ENCODE results near the gene DDI1.

Gene DDI1

DNA sequence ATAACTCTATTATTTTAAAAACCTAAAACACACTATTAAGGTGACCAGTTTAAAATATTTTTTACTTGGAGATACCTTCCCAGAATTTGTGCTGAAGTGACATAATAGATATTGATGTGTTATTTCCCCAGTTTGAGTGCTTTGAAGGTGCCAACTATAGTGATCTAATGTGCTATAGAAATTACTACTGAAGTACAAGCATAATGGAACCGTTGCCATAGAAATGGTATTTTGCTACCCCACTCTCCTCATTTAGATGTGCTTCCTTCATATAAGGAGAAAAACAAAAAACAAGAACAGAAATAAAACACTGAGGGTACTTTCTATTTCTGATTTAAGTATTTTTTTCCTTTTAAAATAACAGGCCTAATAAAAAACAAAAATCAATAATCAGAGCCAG lies 19.2 kb downstream of the DDI1 start:
- DNase-seq = no peak
- Histone ChIP-seq H3K27ac (ENCODE audit: insufficient read depth, low read length, poor library complexity, severe bottlenecking) (no peak overlapping the region), H3K27me3 (replicated peaks; ENCODE audit: control insufficient read depth, insufficient read depth, low read length, poor library complexity, severe bottlenecking) (no peaks in the 10 kb centered on the region), H3K4me1 (ENCODE audit: control insufficient read depth, insufficient read depth, low read length, poor library complexity, severe bottlenecking) (no peaks in the 10 kb centered on the region), H3K9me3 (ENCODE audit: control insufficient read depth, low read length) (no peaks in the 10 kb centered on the region), H3K36me3 (ENCODE audit: control insufficient read depth, insufficient read depth, low read length) (no peaks in the 10 kb centered on the region), H3K4me3 (ENCODE audit: insufficient read depth, low read depth, low read length, poor library complexity, severe bottlenecking) (no peak overlapping the region)

DNA sequence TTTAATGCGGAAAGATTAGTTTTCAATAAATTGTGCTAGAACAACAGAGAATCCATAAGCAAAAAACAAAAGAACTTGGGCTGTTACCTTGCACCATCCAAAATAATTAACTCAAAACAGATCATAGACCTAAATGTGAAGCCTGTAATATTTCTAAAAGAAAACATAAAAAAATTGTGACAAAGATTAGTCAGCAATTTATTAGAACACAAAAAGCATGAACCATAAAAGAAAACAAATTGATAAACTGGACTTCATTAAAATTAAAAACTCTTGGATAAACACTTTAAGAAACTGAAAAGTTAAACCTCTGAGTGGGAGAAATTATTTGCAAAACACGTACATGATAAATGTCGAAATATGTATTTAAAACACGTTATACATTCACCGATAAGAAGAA lies 21.5 kb downstream of the DDI1 start:
- no peak overlapping the region for H3K4me3 ChIP-seq (ENCODE audit: insufficient read depth, low read depth, low read length, poor library complexity, severe bottlenecking)
- H3K27ac ChIP-seq (ENCODE audit: insufficient read depth, low read length, poor library complexity, severe bottlenecking) = no peak overlapping the region
- no peaks in the 10 kb centered on the region for H3K4me1 ChIP-seq (ENCODE audit: control insufficient read depth, insufficient read depth, low read length, poor library complexity, severe bottlenecking)
- no peaks in the 10 kb centered on the region for H3K36me3 ChIP-seq (ENCODE audit: control insufficient read depth, insufficient read depth, low read length)
- no peak for DNase-seq
- H3K27me3 ChIP-seq (replicated peaks; ENCODE audit: control insufficient read depth, insufficient read depth, low read length, poor library complexity, severe bottlenecking) = no peaks in the 10 kb centered on the region
- no peaks in the 10 kb centered on the region for H3K9me3 ChIP-seq (ENCODE audit: control insufficient read depth, low read length)

DNA sequence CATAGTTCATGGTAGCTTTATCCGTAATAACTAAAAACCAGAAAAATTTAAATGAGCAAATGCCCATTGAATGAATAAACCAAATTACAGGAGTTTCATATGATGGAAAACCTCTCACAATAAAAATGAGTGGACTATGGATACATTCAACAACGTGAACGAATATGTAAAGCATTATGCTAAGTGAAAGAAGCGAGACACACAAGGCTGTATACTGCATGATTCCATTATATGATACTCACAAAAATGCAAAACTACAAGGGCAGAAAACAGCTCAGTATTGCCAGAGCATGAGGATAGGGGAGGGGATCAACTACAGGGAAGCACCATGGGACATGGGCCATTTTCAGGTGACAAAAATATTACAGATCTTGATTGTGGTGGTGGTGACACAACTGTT lies 22.2 kb downstream of the DDI1 start:
- H3K9me3 ChIP-seq (ENCODE audit: control insufficient read depth, low read length) = no peaks in the 10 kb centered on the region
- no peak for DNase-seq
- H3K4me1 ChIP-seq (ENCODE audit: control insufficient read depth, insufficient read depth, low read length, poor library complexity, severe bottlenecking) = no peaks in the 10 kb centered on the region
- H3K4me3 ChIP-seq (ENCODE audit: insufficient read depth, low read depth, low read length, poor library complexity, severe bottlenecking) = no peak overlapping the region
- H3K27me3 ChIP-seq (replicated peaks; ENCODE audit: control insufficient read depth, insufficient read depth, low read length, poor library complexity, severe bottlenecking) = no peaks in the 10 kb centered on the region
- no peak overlapping the region for H3K27ac ChIP-seq (ENCODE audit: insufficient read depth, low read length, poor library complexity, severe bottlenecking)
- H3K36me3 ChIP-seq (ENCODE audit: control insufficient read depth, insufficient read depth, low read length) = no peaks in the 10 kb centered on the region

DNA sequence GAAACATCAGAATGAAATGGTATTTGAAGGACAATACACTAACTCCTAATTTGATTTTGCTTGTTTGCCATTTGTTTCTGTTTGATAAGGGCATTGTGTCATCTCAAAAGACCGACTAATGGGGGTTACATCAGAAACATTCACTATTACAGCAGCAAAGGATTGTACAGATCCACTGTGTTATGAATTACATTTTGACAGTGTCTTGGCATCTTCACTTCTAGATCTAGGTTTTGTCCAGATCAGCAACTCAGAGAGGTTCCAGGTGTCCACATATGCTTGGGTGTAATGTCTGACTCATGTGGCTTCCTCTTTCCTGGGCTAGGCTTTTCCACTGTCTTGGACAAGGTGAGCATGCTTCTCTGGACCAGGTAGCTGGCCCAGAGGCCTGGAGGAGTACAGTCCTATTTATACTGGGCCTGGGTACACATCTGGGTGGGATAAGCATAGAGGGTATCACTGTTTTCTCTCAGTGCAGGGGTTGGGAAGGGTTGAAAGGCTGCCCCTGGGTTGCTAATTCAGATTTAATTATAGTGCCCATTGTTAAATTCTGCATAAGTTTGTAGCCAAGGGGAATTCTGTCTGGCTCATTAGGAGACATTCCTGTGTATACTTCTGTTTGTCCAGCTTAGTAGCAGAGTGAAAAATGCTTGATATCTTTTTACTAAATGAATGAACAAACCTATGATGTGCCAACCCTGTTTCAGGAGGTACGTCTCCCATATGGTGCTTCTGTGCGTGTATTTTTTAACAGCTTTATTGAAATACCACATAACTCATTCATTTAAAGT lies 23.8 kb downstream of the DDI1 start:
- no peaks in the 10 kb centered on the region for H3K4me1 ChIP-seq (ENCODE audit: control insufficient read depth, insufficient read depth, low read length, poor library complexity, severe bottlenecking)
- H3K27ac ChIP-seq (ENCODE audit: insufficient read depth, low read length, poor library complexity, severe bottlenecking) = no peak overlapping the region
- no peaks in the 10 kb centered on the region for H3K27me3 ChIP-seq (replicated peaks; ENCODE audit: control insufficient read depth, insufficient read depth, low read length, poor library complexity, severe bottlenecking)
- DNase-seq = no peak
- H3K4me3 ChIP-seq (ENCODE audit: insufficient read depth, low read depth, low read length, poor library complexity, severe bottlenecking) = no peak overlapping the region
- no peaks in the 10 kb centered on the region for H3K36me3 ChIP-seq (ENCODE audit: control insufficient read depth, insufficient read depth, low read length)
- H3K9me3 ChIP-seq (ENCODE audit: control insufficient read depth, low read length) = no peaks in the 10 kb centered on the region

DNA sequence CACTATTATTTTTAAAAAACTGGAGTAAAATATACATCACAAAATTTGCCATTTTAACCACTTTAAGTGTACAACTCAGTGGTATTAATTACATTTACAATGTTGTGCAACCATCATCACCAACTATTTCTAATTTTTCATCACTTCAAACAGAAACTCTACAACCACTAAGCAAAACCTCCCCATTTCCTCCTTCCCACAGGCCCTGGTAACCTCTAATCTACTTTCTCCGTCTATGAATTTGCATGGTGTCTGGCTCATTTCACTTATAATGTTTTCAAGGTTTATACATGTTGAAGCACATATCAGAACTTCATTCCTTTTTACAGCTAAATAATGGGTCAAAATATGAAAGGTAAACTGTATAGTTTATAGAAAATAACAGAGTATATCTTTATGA lies 24.4 kb downstream of the DDI1 start:
- Histone ChIP-seq H3K4me1 (ENCODE audit: control insufficient read depth, insufficient read depth, low read length, poor library complexity, severe bottlenecking) (no peaks in the 10 kb centered on the region), H3K4me3 (ENCODE audit: insufficient read depth, low read depth, low read length, poor library complexity, severe bottlenecking) (no peak overlapping the region), H3K36me3 (ENCODE audit: control insufficient read depth, insufficient read depth, low read length) (no peaks in the 10 kb centered on the region), H3K9me3 (ENCODE audit: control insufficient read depth, low read length) (no peaks in the 10 kb centered on the region), H3K27ac (ENCODE audit: insufficient read depth, low read length, poor library complexity, severe bottlenecking) (no peak overlapping the region), H3K27me3 (replicated peaks; ENCODE audit: control insufficient read depth, insufficient read depth, low read length, poor library complexity, severe bottlenecking) (no peaks in the 10 kb centered on the region)
- no peak for DNase-seq

DNA sequence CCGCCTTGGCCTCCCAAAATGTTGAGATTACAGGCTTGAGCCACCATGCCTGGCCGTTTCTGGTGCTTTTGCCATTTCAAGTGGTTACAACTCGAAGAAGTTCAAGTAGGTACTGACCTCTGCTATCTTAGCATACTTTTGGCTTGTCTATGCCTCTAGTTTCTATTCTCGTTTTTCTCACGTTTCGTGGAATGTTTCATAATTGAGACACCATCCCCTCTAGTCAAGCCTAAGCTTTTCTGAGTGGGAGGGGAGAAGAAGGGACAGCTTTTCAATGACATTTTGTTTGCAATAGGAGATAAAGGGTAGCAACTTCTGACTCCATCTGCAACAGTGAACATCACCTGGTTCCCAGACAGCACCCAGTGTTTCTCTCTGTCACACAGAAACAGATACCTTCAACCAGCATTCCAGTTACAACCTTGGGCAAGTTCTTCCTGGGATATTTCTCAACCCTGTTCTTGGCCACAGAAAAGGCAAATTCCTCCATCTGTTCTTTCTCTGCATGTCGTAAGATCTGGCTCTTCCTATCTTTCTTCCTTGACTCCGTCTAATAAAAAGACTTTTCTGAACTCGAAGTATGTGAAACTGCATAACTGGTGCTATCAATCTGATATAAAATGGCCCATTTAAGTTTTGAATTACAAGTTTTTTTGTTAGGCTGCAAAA lies 25.5 kb downstream of the DDI1 start:
- H3K4me1 ChIP-seq (ENCODE audit: control insufficient read depth, insufficient read depth, low read length, poor library complexity, severe bottlenecking) = no peaks in the 10 kb centered on the region
- DNase-seq = no peak
- H3K27me3 ChIP-seq (replicated peaks; ENCODE audit: control insufficient read depth, insufficient read depth, low read length, poor library complexity, severe bottlenecking) = no peaks in the 10 kb centered on the region
- no peak overlapping the region for H3K27ac ChIP-seq (ENCODE audit: insufficient read depth, low read length, poor library complexity, severe bottlenecking)
- H3K36me3 ChIP-seq (ENCODE audit: control insufficient read depth, insufficient read depth, low read length) = no peaks in the 10 kb centered on the region
- no peaks in the 10 kb centered on the region for H3K9me3 ChIP-seq (ENCODE audit: control insufficient read depth, low read length)
- H3K4me3 ChIP-seq (ENCODE audit: insufficient read depth, low read depth, low read length, poor library complexity, severe bottlenecking) = no peak overlapping the region

DNA sequence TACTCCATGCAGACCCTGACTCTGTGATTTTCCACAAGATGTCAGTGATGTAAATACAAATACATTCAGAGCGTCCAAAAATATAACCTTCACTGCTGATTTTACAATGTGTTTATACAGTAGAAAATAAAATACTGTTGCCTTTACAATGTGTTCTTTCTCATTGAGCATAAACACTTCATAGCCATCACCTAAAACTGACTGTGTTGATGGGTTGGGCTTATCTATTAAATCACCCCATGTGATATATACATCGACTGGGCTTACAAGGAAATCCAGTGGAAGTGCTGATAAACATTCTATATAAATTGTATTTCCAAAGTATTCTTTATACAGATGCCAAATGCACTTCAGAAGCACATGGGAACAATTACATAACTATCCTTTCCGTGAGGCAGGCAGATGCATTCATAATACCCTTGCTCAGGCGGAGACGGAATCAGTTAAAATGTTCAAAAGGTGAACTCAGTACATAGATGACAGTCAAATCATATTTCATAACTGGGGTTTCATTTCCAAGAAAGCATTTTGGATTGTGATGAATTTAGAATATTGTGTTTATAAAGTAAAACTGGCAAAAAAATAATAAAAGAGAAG lies 27.7 kb downstream of the DDI1 start:
- no peaks in the 10 kb centered on the region for H3K36me3 ChIP-seq (ENCODE audit: control insufficient read depth, insufficient read depth, low read length)
- H3K4me3 ChIP-seq (ENCODE audit: insufficient read depth, low read depth, low read length, poor library complexity, severe bottlenecking) = no peak overlapping the region
- H3K27me3 ChIP-seq (replicated peaks; ENCODE audit: control insufficient read depth, insufficient read depth, low read length, poor library complexity, severe bottlenecking) = no peaks in the 10 kb centered on the region
- H3K27ac ChIP-seq (ENCODE audit: insufficient read depth, low read length, poor library complexity, severe bottlenecking) = no peak overlapping the region
- H3K4me1 ChIP-seq (ENCODE audit: control insufficient read depth, insufficient read depth, low read length, poor library complexity, severe bottlenecking) = no peaks in the 10 kb centered on the region
- no peaks in the 10 kb centered on the region for H3K9me3 ChIP-seq (ENCODE audit: control insufficient read depth, low read length)
- no peak for DNase-seq

DNA sequence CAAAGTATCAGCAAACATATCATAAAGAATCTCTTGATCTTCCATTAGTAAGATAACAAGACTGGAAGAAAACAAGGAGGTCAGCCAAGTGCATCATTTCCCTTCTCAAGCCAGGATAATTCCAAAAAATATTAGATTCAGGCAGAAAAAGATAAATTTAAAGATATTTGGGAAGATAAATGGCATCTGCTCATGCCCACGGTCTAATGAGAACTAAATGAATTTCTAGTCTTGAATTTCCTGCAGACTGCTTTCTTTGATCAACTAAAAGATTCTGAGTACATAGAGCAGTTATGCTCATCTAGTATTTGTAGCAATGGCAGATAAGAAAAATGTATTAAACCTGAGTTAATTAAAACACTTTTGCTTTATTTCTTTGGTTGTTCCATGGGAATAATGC lies 31.1 kb downstream of the DDI1 start:
- Histone ChIP-seq H3K9me3 (ENCODE audit: control insufficient read depth, low read length) (no peaks in the 10 kb centered on the region), H3K27ac (ENCODE audit: insufficient read depth, low read length, poor library complexity, severe bottlenecking) (no peak overlapping the region), H3K36me3 (ENCODE audit: control insufficient read depth, insufficient read depth, low read length) (no peaks in the 10 kb centered on the region), H3K4me1 (ENCODE audit: control insufficient read depth, insufficient read depth, low read length, poor library complexity, severe bottlenecking) (no peaks in the 10 kb centered on the region), H3K27me3 (replicated peaks; ENCODE audit: control insufficient read depth, insufficient read depth, low read length, poor library complexity, severe bottlenecking) (no peaks in the 10 kb centered on the region), H3K4me3 (ENCODE audit: insufficient read depth, low read depth, low read length, poor library complexity, severe bottlenecking) (no peak overlapping the region)
- DNase-seq = no peak

DNA sequence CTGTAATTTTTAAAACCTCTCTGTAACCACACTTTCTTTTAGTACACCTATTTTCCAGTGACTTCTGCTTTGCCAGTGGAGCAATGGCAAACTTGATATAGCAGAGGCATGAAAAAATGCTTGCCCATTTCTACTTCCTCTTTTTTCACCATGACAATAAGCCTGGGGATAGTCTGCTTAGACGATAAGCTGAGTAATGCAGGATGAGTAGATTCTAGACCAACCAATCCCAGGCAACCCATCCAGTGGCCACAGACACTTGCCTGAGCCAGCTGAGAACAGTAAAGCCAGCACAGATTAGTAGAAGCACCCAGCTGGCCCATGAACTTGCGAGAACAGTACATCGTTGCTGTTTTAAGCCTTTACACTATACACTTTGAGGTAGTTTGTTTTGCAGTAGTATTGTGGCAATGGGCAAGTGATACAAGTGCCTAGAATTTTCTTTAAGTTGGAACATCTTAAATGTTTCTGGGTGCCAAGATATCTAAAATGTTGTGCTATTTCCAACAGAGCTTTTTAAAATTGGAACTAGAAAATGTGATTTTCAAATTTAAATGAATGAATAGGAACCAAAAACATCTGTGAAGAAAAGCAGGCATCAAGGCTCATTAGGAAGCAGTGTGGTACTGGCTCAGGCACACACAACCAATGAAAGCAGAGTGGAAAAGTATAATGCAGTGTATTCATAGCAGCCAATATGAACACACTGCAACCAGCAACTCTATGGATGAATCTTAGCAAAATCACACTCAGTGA lies 37.7 kb downstream of the DDI1 start:
- Histone ChIP-seq H3K27ac (ENCODE audit: insufficient read depth, low read length, poor library complexity, severe bottlenecking) (no peak overlapping the region), H3K4me1 (ENCODE audit: control insufficient read depth, insufficient read depth, low read length, poor library complexity, severe bottlenecking) (no peaks in the 10 kb centered on the region), H3K36me3 (ENCODE audit: control insufficient read depth, insufficient read depth, low read length) (no peaks in the 10 kb centered on the region), H3K9me3 (ENCODE audit: control insufficient read depth, low read length) (no peaks in the 10 kb centered on the region), H3K27me3 (replicated peaks; ENCODE audit: control insufficient read depth, insufficient read depth, low read length, poor library complexity, severe bottlenecking) (no peaks in the 10 kb centered on the region), H3K4me3 (ENCODE audit: insufficient read depth, low read depth, low read length, poor library complexity, severe bottlenecking) (no peak overlapping the region)
- no peak for DNase-seq

DNA sequence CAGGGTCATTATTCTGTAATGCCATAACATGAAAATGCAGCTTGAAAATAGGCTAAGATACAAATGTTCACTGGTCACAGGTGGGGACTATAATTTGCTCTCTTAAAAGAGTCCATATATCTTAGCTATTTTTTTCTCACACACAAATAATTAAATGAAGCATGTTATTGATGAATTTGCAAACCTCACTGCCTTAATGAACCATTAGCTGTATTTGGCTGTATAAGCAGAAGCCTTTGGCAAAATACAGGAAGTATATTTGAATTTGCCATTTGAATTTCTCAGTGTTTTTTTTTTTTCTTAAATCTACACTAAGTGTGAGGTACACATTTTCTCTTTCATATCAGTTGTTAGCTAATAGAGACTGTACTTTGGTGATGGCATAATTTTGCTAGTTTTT lies 38.7 kb downstream of the DDI1 start:
- no peak overlapping the region for H3K27ac ChIP-seq (ENCODE audit: insufficient read depth, low read length, poor library complexity, severe bottlenecking)
- no peaks in the 10 kb centered on the region for H3K4me1 ChIP-seq (ENCODE audit: control insufficient read depth, insufficient read depth, low read length, poor library complexity, severe bottlenecking)
- DNase-seq = no peak
- H3K36me3 ChIP-seq (ENCODE audit: control insufficient read depth, insufficient read depth, low read length) = no peaks in the 10 kb centered on the region
- no peak overlapping the region for H3K4me3 ChIP-seq (ENCODE audit: insufficient read depth, low read depth, low read length, poor library complexity, severe bottlenecking)
- no peaks in the 10 kb centered on the region for H3K9me3 ChIP-seq (ENCODE audit: control insufficient read depth, low read length)
- H3K27me3 ChIP-seq (replicated peaks; ENCODE audit: control insufficient read depth, insufficient read depth, low read length, poor library complexity, severe bottlenecking) = no peaks in the 10 kb centered on the region
